Activated naive CD4-positive, alpha-beta T cell treated with anti-CD3 and anti-CD28 coated beads, Interleukin-2, amount 50 U/mL, for 72 hours (primary cell): ENCODE results near the gene SLC25A22. TPM values are rescaled to one million over a fixed set of nuclear protein-coding genes. Genes with fewer than 3 reads are reported as not detected.
A peak's percentile ranks its signal among the peaks of the same experiment; 100 is the strongest.

Experiments used
- ATAC-seq, 2 donors: fragments of 150-1000 bp; cut with Tn5 transposase; 2 replicates each; pipeline ENCODE4 v1.10.0; 2021; ENCODE audit warnings: mild to moderate bottlenecking in 2 of 2, moderate library complexity in 2 of 2
- DNase-seq, 2 donors: peaks; one replicate each; pipeline ENCODE4 v3.0.0; 2021 to 2022; ENCODE audit warnings: low spot score in 2 of 2
- H3K27ac Mint-ChIP-seq, 2 donors: one replicate each; pipeline ENCODE4 v1.8.0; 2022; ENCODE audit warnings: mild to moderate bottlenecking in 2 of 2, mixed read lengths in 2 of 2
- H3K36me3 Mint-ChIP-seq, 2 donors: one replicate each; pipeline ENCODE4 v1.8.0; 2022; ENCODE audit warnings: mixed read lengths in 2 of 2
- H3K9me3 Mint-ChIP-seq, 2 donors: one replicate each; pipeline ENCODE4 v1.8.0; 2022; ENCODE audit warnings: mixed read lengths in 2 of 2
- total RNA-seq, 2 donors: library from RNA; stranded (reverse); gene quantifications; one replicate each; pipeline ENCODE4 v1.2.3, GENCODE V29; 2022

The SLC25A22 gene
- total RNA-seq, 2 donors from 2014 or later: 22.6 to 34.6 TPM

GRCh38 chr11:801097-801780 lies 3.2 kb upstream of the SLC25A22 start:
- no peak for DNase-seq
- Mint-ChIP-seq H3K36me3 (no peaks in the 10 kb centered on the region), H3K9me3 (no peaks in the 10 kb centered on the region), H3K27ac (no peak overlapping the region)
- no peak for ATAC-seq

GRCh38 chr11:800473-800872 lies 2.4 kb upstream of the SLC25A22 start:
- H3K27ac Mint-ChIP-seq: no peak overlapping the region
- DNase-seq (no peak), ATAC-seq (no peak)
- no peaks in the 10 kb centered on the region for H3K9me3 Mint-ChIP-seq
- no peaks in the 10 kb centered on the region for H3K36me3 Mint-ChIP-seq

- Mint-ChIP-seq H3K9me3 (no peaks in the 10 kb centered on the region), H3K36me3 (no peaks in the 10 kb centered on the region), H3K27ac (no peak overlapping the region)
- ATAC-seq (no peak), DNase-seq (no peak)
These were observed 1.7 kb upstream of the SLC25A22 start for GRCh38 chr11:799641-800316.

GRCh38 chr11:797296-798092 lies 587 bp downstream of the SLC25A22 start:
- Mint-ChIP-seq H3K36me3 (no peaks in the 10 kb centered on the region), H3K9me3 (no peaks in the 10 kb centered on the region), H3K27ac (peak overlapping the region; percentile 81 to 87)
- peak; percentile 79 to 83 for DNase-seq
- ATAC-seq: peak; percentile 52 to 58

GRCh38 chr11:796565-797295 lies 1.4 kb downstream of the SLC25A22 start:
- ATAC-seq: peak in 1 of 2 donors; percentile 1
- Mint-ChIP-seq H3K36me3 (no peaks in the 10 kb centered on the region), H3K27ac (peak overlapping the region; percentile 69 to 87), H3K9me3 (no peaks in the 10 kb centered on the region)
- no peak for DNase-seq

GRCh38 chr11:795634-796564 lies 2.2 kb downstream of the SLC25A22 start:
- ATAC-seq (peak; percentile 78 to 84), DNase-seq (peak; percentile 79 to 91)
- Mint-ChIP-seq H3K27ac (peak overlapping the region; percentile 81 to 87), H3K36me3 (no peaks in the 10 kb centered on the region), H3K9me3 (no peaks in the 10 kb centered on the region)

GRCh38 chr11:794766-795633 lies 3.1 kb downstream of the SLC25A22 start:
- H3K36me3 Mint-ChIP-seq: no peaks in the 10 kb centered on the region
- H3K9me3 Mint-ChIP-seq: no peaks in the 10 kb centered on the region
- H3K27ac Mint-ChIP-seq: no peak overlapping the region
- no peak for ATAC-seq
- DNase-seq: no peak

- Mint-ChIP-seq H3K36me3 (no peaks in the 10 kb centered on the region), H3K27ac (no peak overlapping the region), H3K9me3 (no peaks in the 10 kb centered on the region)
- DNase-seq (no peak), ATAC-seq (no peak)
These were observed 3.9 kb downstream of the SLC25A22 start for GRCh38 chr11:794013-794765.

- DNase-seq: no peak
- ATAC-seq: no peak
- H3K27ac Mint-ChIP-seq: no peak overlapping the region
- H3K9me3 Mint-ChIP-seq: no peaks in the 10 kb centered on the region
- H3K36me3 Mint-ChIP-seq: no peaks in the 10 kb centered on the region
These were observed 4.5 kb downstream of the SLC25A22 start for GRCh38 chr11:793556-793955.

- ATAC-seq (no peak), DNase-seq (no peak)
- no peak overlapping the region for H3K27ac Mint-ChIP-seq
- no peaks in the 10 kb centered on the region for H3K36me3 Mint-ChIP-seq
- no peaks in the 10 kb centered on the region for H3K9me3 Mint-ChIP-seq
These were observed 5.2 kb downstream of the SLC25A22 start for GRCh38 chr11:792873-793272.

- no peaks in the 10 kb centered on the region for H3K9me3 Mint-ChIP-seq
- no peak for ATAC-seq
- H3K27ac Mint-ChIP-seq: no peak overlapping the region
- no peaks in the 10 kb centered on the region for H3K36me3 Mint-ChIP-seq
- DNase-seq: no peak
These were observed 5.6 kb downstream of the SLC25A22 start for GRCh38 chr11:792535-792821.

GRCh38 chr11:791658-792534 lies 6.2 kb downstream of the SLC25A22 start:
- DNase-seq: no peak
- H3K27ac Mint-ChIP-seq: no peak overlapping the region
- no peaks in the 10 kb centered on the region for H3K36me3 Mint-ChIP-seq
- H3K9me3 Mint-ChIP-seq: no peaks in the 10 kb centered on the region
- ATAC-seq: no peak

- Mint-ChIP-seq H3K36me3 (no peaks in the 10 kb centered on the region), H3K9me3 (no peaks in the 10 kb centered on the region), H3K27ac (peak overlapping the region in 1 of 2 donors; percentile 79)
- ATAC-seq (peak in 1 of 2 donors; percentile 22), DNase-seq (no peak)
These were observed 7.1 kb downstream of the SLC25A22 start for GRCh38 chr11:790721-791564.
